GM21529 (cell line): Measurements from ENCODE around the gene PCDHGC4.

Experiments
- ATAC-seq: cut with Tn5 transposase; IDR thresholded peaks from one replicate; pipeline ENCODE4 v1.9.1; 2021; ENCODE audit not compliant: unreplicated experiment

Gene PCDHGC4

DNA sequence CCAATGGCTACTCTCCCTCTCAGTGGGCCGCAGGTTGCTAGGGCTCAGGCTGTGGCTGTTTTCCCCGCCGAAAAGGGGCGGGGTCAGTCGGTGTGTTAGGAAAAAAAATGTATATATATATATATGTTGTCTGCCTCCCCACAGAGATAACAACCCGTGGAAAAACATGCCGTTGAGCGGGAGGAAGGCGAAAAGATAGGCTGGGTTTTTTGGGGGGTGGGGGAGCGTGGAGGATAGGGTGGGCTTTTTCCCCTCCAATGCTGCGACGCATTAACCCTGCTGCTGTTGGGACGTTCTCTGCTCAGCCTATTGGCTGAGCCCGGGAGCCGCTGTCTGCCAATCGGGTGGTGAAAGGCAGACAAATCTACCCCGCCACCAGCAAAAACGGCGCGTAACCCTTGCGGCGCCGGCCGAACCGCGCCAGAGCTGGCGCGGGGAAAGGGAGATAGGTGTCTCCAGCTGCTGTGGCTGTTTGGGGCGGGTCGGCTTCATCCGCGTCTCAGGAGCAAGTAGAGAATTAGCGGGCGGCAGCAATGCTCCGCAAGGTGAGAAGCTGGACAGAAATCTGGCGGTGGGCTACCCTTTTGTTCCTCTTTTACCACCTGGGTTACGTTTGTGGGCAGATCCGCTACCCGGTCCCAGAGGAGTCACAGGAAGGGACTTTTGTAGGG lies at the start of gene PCDHGC4:
Gene PCDHGC4, plus strand, starts transcription at position 390 of the 671 bp plus-strand sequence. Its CDS starts 144 bp downstream, at position 534.
- ATAC-seq: no peak

DNA sequence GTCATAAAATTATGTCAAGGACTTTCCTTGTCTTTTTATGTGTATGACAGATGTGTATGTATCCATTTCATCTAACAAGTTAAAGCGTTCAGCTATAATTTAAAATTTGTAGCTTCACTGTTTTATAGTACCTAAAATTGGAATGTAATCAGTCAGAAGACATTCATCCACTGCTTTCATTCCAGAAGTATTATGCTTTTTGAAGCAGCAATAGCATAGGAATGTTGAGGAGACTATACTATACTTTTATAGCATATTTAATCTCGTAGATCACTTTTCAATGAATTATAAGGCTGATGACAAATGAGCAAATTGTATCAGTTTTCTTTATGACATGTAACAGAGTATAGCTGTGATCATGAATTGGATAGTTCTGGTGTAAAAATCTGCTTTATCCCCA lies 47.6 kb upstream of the PCDHGC4 start:
- no peak for ATAC-seq

DNA sequence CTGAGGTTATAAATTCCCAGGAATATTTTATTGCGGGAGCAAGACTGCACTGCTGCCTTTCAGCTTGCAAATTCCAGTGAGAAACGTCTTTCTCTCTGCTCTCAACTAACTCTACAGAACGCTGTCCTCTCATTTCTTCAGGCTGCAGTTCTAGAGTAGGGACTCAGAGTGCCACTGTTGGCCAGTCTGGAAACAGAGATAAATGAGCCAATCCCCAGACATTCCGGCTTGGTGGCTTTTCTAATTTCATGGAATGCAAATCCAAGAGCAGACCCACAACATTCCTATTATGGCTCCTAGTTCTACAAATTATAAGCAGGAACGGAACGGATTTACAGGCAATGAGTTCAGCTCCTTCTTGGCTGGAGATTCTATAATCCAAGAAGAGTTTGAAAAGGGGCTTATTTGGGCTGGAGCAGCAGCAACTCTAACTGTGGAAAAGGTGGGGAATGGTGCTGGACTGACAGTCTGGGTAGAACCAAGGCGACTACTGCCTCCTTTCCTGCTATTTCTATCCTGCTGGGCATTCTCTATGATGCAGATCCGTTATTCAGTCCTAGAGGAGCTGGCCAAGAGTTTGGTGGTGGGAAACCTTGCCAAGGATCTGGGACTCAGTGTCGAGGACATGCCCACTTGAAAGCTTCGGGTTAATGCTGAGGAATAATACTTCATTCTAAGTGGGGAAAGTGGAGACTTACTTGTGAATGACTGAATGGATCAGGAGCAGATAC lies 45.3 kb upstream of the PCDHGC4 start:
- ATAC-seq: no peak

DNA sequence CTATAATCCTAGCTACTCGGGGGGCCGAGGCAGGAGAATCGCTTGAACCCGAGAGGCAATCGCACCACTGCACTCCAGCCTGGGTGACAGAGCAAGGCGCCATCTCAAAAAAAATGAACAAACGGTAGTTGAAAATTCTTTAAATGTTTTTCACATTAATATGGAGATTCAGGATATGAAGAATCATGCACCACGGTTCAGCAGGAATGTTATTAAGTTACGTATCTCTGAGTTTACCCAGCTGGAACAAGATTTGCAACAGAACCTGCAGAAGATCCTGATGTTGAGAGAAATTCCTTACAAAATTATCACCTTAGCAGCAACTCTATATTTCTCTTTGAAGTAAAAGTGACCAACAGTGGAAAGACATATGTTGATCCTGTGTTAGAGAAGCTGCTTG lies 44.5 kb upstream of the PCDHGC4 start:
- ATAC-seq: no peak

GRCh38 chr5:141441571-141442170 lies 43.2 kb upstream of the PCDHGC4 start:
- ATAC-seq: no peak

DNA sequence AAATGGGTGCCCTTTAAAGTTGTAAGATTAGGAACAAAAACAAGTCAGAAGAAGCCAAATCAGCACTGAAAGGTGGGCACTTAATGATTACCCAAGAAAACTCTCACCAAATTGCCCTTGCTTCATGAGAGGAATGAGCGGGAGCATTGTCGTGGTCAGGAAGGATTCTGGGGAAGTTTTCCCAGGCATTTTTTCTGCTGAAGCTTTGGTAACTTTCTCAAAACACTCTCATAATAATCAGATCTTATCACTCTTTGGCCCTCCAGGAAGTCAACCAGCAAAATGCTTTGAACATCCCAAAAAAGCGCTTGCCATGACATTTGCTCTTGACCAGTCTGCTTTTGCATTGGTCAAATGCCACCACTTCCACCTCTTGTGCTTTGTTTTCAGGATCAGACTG lies 19.5 kb upstream of the PCDHGC4 start:
- no peak for ATAC-seq

- peak; percentile 98 for ATAC-seq
These were observed 9.2 kb upstream of the PCDHGC4 start, which contains the start of gene PCDHGC3 for GRCh38 chr5:141475625-141476131. Gene PCDHGC3 (plus strand): TSS chr5:141475966. CDS start chr5:141476117, 151 bp downstream.

DNA sequence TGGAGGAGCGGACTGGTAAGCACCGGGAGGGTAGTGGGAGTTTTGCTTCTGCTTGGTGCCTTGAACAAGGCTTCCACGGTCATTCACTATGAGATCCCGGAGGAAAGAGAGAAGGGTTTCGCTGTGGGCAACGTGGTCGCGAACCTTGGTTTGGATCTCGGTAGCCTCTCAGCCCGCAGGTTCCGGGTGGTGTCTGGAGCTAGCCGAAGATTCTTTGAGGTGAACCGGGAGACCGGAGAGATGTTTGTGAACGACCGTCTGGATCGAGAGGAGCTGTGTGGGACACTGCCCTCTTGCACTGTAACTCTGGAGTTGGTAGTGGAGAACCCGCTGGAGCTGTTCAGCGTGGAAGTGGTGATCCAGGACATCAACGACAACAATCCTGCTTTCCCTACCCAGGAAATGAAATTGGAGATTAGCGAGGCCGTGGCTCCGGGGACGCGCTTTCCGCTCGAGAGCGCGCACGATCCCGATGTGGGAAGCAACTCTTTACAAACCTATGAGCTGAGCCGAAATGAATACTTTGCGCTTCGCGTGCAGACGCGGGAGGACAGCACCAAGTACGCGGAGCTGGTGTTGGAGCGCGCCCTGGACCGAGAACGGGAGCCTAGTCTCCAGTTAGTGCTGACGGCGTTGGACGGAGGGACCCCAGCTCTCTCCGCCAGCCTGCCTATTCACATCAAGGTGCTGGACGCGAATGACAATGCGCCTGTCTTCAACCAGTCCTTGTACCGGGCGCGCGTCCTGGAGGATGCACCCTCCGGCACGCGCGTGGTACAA lies 8.5 kb upstream of the PCDHGC4 start:
- peak; percentile 25 for ATAC-seq

DNA sequence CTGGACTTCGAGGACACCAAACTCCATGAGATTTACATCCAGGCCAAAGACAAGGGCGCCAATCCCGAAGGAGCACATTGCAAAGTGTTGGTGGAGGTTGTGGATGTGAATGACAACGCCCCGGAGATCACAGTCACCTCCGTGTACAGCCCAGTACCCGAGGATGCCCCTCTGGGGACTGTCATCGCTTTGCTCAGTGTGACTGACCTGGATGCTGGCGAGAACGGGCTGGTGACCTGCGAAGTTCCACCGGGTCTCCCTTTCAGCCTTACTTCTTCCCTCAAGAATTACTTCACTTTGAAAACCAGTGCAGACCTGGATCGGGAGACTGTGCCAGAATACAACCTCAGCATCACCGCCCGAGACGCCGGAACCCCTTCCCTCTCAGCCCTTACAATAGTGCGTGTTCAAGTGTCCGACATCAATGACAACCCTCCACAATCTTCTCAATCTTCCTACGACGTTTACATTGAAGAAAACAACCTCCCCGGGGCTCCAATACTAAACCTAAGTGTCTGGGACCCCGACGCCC lies 7.7 kb upstream of the PCDHGC4 start:
- no peak for ATAC-seq

GRCh38 chr5:141477815-141478214 lies 7.0 kb upstream of the PCDHGC4 start:
- no peak for ATAC-seq

DNA sequence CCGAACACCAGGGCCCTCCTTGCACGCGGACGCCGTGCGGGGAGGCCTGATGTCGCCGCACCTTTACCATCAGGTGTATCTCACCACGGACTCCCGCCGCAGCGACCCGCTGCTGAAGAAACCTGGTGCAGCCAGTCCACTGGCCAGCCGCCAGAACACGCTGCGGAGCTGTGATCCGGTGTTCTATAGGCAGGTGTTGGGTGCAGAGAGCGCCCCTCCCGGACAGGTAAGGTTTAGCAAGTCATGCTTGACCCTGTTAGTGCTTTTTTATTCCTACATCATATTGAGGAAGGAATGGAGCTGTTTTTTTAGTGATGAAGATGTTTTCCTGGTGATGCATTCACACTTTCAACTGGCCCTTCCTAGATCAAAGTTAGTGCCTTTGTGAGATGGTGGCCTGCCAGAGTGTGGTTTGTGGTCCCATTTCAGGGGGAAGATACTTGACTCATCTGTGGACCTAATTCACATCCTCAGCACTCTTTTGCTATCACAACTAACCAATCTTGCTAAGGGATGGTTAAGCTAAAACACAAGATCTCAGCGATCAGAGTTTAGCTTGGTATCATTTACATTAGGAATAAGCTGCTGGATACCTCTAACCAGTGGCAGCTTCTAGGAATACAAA lies 6.4 kb upstream of the PCDHGC4 start:
- ATAC-seq: no peak

DNA sequence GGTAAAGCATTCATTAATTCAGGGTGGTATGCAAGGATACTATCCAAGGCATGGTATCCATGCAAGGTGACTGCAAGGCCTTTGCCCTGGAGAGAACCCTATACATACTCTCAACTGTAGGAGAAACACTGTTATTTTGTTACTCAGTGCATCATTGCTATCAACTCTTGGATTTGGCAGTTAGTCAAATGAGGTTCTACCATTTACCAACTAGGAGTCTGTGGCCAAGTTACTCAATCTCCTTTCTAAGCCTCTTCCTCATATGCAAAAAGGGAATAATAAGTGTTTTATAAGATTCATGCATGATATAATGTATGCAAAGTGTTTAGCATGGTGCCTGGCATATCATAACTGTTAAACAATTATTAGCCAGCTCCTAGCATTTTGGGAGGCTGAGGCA lies 5.1 kb upstream of the PCDHGC4 start:
- ATAC-seq: no peak

DNA sequence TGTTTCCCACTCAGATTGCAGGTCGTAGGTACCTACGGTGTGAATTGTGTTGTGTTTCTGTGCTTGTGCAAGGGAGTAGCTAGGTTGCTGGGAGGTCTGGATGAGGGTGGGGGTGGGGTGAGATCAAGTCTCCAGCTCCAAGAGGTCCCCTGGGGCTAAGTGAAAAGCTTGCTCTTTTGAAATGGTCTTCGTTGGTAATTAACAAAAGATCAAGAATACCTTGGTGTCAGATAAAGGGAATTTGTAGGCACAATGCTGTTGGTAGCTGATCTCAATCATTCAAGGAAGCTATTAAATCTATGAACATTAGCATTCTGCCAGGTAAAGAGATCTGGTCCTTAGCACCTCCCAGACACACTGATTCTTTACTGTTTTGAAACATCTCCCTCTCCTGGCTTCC lies 928 bp upstream of the PCDHGC4 start:
- ATAC-seq: no peak

GRCh38 chr5:141484310-141484640 lies 555 bp upstream of the PCDHGC4 start:
- ATAC-seq: no peak

GRCh38 chr5:141485321-141486055 lies 658 bp downstream of the PCDHGC4 start:
- ATAC-seq: no peak

- no peak for ATAC-seq
These were observed 1.3 kb downstream of the PCDHGC4 start for GRCh38 chr5:141486091-141486490.

- no peak for ATAC-seq
These were observed 2.3 kb downstream of the PCDHGC4 start for GRCh38 chr5:141487131-141487530.

GRCh38 chr5:141488591-141489561 lies 4.0 kb downstream of the PCDHGC4 start, which contains the start of gene PCDHGC5:
Gene PCDHGC5 (plus strand): TSS chr5:141489081. CDS start chr5:141489241, 160 bp downstream.
- ATAC-seq: no peak

DNA sequence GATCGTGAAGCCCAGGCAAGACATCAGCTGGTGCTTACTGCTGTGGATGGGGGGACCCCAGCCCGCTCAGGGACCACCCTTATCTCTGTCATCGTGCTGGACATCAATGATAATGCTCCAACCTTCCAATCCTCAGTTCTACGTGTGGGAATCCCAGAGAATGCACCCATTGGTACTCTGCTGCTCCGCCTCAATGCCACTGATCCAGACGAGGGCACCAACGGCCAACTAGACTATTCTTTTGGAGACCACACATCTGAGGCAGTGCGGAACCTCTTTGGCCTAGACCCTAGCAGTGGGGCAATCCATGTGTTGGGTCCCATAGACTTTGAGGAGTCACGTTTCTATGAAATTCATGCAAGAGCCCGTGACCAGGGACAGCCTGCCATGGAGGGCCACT lies 5.0 kb downstream of the PCDHGC4 start:
- no peak for ATAC-seq
